Embryonic facial prominence (tissue), 1 donor: Measurements from ENCODE around the gene SCLY.

ENCODE experiments used
- DNase-seq: peaks from one replicate; pipeline ENCODE4 v3.0.0-alpha.2; 2016; ENCODE audit errors: extremely low spot score

The SCLY gene

DNA sequence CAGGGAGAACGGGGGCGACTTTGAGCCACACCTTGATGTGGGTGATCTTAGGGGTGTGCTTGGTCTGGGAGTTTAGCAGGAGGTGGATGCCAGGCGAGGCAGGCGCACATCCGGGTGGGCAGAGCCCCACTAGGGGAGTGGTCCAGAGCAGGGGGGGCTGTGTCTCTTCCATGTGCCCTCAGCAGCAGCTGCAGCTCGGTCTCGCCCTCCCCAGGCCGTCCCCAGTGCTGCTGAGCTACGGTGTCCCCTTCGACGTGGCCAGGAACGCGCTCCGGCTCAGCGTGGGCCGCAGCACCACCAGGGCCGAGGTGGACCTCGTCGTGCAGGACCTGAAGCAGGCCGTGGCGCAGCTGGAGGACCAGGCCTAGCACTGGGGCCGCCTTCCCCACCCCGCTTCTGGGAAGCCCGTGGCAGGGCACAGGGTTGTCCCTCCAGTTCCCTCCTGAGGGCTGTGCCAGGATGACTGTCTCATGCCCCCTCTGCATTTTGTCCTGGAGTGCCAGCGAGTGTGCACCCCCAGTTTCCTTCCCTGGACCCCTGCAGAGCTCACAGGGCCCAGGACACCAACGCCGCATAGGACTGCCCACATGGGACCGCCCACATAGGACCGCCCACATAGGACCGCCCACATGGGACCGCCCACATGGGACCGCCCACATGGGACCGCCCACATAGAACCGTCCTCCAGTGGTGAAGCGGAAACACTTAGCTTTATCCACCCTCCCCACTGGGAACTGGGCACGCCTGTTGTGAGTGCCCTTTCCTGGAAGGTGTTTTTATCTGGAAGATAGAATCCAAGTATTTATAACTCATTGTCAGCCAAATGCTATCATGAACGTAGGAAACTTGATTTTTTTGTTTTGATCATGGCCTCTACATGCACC lies 37.4 kb downstream of the SCLY start:
- no peak for DNase-seq

GRCh38 chr2:238098901-238099713 lies 38.3 kb downstream of the SCLY start:
- DNase-seq: no peak

- no peak for DNase-seq
Observed at GRCh38 chr2:238099714-238100048, 38.9 kb downstream of the SCLY start.

DNA sequence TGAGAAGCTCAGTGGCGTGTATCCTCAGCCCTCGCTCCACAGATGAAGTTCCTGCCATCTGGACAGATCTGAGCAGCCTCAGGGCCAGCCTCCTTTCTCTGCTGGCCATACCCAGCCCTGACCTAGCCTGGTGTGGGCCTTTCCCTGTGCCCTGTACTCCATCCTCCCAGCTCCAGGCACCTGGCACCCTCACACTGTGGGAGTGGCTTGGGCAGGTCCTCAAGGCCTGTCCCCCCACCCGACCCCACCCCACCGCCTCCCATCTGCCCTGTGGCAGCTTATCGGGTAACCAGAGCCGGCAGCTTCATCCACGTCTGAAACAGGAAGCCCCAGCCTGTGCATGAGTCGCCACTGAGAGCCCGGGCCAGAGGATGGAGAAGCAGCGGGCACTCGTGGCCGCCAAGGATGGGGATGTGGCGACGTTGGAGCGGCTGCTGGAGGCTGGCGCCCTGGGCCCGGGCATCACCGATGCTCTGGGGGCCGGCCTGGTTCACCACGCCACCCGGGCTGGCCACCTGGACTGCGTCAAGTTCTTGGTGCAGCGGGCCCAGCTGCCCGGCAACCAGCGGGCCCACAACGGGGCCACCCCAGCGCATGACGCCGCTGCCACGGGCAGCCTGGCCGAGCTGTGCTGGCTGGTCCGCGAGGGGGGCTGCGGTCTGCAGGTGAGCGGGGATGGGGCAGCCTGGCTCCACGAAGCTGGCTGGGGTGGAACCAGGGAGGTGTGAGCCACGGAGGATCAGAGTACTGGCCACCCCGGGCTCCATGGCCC lies 39.4 kb downstream of the SCLY start, which contains the start of gene ESPNL:
Gene ESPNL, plus strand, starts transcription at position 292 of the 772 bp plus-strand sequence. Its CDS starts 80 bp downstream, at position 372.
- DNase-seq: no peak

DNA sequence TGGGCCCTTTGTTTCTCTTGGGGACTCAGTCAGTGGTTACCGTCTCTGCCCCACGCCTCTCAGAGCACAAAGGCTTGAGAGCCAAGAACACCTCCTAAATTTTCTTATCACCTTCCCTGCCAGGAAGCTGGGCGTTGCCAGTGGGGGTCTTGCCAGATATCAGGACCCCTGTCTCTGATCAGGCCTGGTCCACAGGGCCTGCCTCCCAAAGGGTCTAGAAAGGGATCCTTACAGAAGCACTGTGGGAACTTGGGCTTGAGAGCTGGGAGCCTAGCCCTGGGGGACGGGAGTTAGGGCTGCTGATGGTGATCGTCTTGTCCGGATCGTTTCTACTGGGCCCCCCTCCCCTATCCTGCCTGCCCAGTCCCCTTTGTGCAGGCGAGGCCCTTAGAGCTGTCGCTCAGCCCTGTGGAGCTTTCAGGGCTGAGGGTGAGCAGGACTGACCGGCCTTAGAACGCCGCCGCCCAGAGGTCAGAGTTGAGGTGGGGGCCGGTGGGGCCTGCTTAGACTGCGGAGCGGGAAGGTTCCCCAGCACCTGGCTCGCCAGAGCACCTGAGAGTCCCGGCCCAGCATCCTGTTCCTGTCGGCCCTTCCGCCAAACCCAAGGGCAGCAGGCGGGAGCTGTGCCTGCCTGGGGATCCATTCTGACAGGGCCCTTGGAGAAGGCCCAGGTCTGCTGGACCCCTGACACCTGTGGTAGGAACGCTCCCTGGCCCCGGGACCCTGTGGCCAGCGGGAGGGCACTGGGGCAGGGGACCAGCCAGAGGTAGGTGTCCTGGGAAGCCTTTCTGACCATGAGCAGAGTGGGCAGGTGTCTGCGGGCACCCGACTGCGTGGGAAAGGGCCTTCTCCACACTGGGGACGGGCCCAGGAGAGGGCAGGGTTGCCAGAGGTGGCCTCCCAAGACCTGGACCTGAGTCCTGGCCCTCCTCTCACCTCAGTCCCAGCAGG lies 40.3 kb downstream of the SCLY start:
- no peak for DNase-seq

- no peak for DNase-seq
Observed at GRCh38 chr2:238101891-238102841, 41.4 kb downstream of the SCLY start.

DNA sequence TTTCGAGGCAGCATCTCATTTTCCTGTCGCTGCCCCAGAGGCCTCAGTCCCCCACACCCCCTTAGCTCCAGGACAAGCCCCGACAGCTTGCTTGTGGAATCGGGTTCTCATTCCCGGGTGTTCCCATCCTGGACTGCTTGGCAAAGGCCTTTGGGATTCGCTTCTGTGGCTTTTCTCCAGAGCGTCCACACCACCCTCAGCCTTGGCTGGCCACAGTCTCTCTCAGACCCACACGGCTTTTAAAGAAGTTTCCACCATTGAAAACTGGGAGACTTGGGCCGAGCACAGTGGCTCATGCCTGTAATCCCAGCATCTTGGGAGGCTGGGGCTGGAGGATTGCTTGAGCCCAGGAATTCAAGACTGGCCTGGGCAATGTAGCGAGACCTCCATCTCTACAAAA lies 42.1 kb downstream of the SCLY start:
- DNase-seq: no peak

DNA sequence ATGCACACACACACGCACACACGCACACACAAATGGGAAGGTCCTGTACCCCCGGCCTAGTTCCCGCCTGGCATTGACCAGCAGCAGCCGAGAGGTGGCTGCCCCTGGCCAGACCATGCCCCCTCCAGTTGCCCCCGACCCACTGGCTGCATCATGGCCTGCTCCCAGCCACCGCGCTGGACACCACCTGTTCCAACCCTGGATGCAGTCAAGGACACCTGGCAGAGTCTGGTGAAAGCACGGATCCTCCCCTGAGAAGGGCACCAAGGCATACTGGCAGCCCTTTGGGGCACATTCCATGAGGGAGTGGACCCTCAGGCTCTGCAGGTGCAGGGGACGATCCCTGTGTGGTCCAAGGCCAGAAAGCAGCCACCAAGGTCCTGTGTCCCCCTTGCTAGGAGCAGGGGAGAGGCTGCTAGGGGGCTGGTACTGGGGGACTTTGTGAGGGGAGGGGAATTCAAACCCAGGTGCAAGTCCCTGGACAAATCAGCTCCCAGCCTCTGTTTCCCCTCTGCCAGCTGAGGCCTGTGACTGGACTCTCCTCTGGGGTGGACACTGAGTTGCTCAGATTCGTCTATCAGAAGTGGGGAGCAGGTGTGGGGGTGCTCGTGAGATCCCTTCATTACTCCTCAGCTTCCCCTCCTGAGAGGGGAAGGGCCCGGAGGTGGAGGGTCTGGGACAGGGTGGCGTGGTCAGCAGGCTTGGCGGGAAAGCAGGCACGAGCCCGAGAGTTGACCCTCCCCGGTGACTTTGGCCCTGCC lies 42.8 kb downstream of the SCLY start:
- DNase-seq: no peak

DNA sequence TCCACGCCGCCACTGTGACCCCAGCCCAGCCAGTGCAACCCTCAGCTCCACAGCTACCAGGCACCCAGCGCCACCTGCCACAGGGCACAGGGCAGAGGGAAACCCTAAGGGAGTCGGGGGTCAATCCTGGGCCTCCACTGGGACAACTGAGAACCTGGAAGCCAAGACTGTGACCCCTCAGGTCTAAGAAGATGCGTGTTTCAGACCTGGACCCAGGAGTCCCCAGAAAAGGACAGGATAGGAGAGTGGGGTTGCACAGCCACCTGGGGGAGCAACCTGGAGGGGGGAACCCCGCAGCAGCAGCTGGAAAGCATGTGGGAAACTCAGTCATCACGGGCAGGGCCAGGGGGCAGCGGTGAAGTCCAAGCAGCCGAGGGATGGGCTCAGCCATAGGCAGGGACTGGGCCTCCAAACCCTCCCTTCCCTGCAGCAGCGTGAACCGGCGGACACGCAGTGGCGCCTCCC lies 43.5 kb downstream of the SCLY start:
- DNase-seq: no peak

- no peak for DNase-seq
Observed at GRCh38 chr2:238104691-238105371, 44.0 kb downstream of the SCLY start.

DNA sequence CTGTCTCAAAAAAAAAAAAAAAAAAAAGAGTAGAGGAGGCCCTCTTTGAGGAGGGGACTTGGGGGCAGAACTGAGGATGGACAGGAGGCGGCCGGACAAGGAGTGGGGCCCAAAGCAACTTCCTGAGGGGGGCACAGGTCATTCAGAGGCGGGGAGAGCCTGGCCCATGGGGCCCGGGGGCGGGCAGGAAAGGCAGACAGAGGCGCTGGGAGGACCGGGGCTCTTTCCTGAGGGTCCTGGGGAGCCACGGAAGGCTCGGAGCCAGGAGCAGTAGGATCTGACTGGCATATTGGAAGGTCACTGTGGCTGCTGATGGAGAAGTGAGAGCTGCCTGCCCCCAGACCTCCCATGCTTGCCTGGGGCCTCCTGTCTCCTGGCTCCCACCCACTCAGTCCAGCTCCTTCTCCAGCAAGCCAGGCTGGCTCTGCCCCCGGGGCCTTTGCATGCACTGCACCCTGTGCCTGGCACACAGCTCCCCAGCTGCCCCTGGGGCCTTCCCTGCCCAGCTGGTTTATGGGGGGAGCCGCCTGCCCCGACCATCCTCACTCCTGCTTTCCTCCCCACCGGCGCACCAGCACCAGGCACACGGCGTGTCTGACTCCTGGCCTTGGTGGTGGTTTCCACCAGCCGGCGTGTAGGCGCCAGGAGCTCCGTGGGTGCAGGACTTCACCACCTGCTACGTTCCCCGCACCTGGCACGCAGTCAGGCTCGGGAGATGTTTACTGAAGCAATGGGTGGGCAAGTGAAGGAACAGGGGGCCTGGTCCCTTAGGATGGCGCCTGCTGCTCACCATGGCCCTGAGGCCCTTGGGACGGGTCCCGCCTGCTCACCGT lies 44.9 kb downstream of the SCLY start:
- no peak for DNase-seq

DNA sequence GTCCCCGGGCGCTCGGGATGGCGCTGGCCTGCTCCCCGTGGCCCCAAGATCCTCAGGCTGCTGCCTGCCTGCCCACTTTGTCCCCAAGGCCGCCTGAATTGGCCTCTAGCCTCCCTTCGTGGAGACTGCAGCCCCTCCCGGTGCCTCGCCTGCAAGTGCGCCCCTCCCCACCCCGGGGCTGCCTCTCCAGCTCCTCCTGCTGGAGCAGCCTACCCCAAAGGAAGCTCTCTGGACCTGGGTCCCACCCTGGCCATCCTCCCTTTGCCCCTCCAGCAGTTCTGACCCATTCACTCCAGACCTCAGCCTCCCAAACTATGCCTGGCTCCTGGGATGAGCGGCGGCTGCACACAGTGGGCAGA lies 45.5 kb downstream of the SCLY start:
- DNase-seq: no peak

- no peak for DNase-seq
Observed at GRCh38 chr2:238106698-238107524, 46.1 kb downstream of the SCLY start.

GRCh38 chr2:238107525-238108422 lies 47.0 kb downstream of the SCLY start:
- no peak for DNase-seq

GRCh38 chr2:238108423-238109183 lies 47.8 kb downstream of the SCLY start:
- no peak for DNase-seq
